Germinal center (tissue), 1 donor: Measurements from ENCODE around the gene ZNHIT2.

Experiments
- DNase-seq: peaks from one replicate; pipeline ENCODE4 v3.0.0; 2012; ENCODE audit warnings: mixed read lengths, low spot score

The ZNHIT2 gene

GRCh38 chr11:65134240-65134951 is 16.9 kb upstream of the ZNHIT2 start, which contains the start of gene SYVN1:
TSS of gene SYVN1 (minus strand) at chr11:65134519. CDS start at chr11:65133601, 918 bp downstream.
- peak; percentile 92 for DNase-seq

GRCh38 chr11:65133724-65134123 is 16.2 kb upstream of the ZNHIT2 start:
- no peak for DNase-seq

GRCh38 chr11:65132988-65133700 is 15.6 kb upstream of the ZNHIT2 start:
- DNase-seq = peak; percentile 84

- peak; percentile 84 for DNase-seq
These were observed 14.9 kb upstream of the ZNHIT2 start for GRCh38 chr11:65132238-65132987.

- no peak for DNase-seq
These were observed 14.4 kb upstream of the ZNHIT2 start for GRCh38 chr11:65131895-65132237.

- DNase-seq = no peak
These were observed 13.9 kb upstream of the ZNHIT2 start for GRCh38 chr11:65131417-65131776.

- DNase-seq = no peak
These were observed 13.3 kb upstream of the ZNHIT2 start for GRCh38 chr11:65130631-65131416.

GRCh38 chr11:65129649-65130441 is 12.3 kb upstream of the ZNHIT2 start:
- no peak for DNase-seq

- no peak for DNase-seq
These were observed 11.0 kb upstream of the ZNHIT2 start for GRCh38 chr11:65128182-65129145.

- DNase-seq = no peak
These were observed 10.1 kb upstream of the ZNHIT2 start for GRCh38 chr11:65127473-65128181.

- no peak for DNase-seq
These were observed 9.2 kb upstream of the ZNHIT2 start for GRCh38 chr11:65126624-65127274.

GRCh38 chr11:65125197-65126056 is 7.9 kb upstream of the ZNHIT2 start:
- DNase-seq = no peak

- no peak for DNase-seq
These were observed 7.1 kb upstream of the ZNHIT2 start for GRCh38 chr11:65124480-65125196.

GRCh38 chr11:65121865-65122696 is 4.6 kb upstream of the ZNHIT2 start, which contains the start of the genes FAU and MRPL49:
TSS of gene FAU (minus strand) at chr11:65122134. CDS start at chr11:65121813, 321 bp downstream.
TSS of gene MRPL49 (plus strand) at chr11:65122321. CDS start at chr11:65122347, 26 bp downstream.
- peak; percentile 94 for DNase-seq

GRCh38 chr11:65121447-65121864 is 4.0 kb upstream of the ZNHIT2 start:
- DNase-seq = no peak

GRCh38 chr11:65120831-65121230 is 3.3 kb upstream of the ZNHIT2 start:
- no peak for DNase-seq
